GM12878 (cell line): ENCODE results near the gene SEMA3A.

Experiments
- BACH1 ChIP-seq: fragments of 450-650 bp; IDR thresholded peaks from 2 replicates; pipeline ENCODE4 v1.6.1; 2017; ENCODE audit warnings: mild to moderate bottlenecking, borderline replicate concordance
- CEBPB ChIP-seq, 2 experiments: fragments of 150-350 bp in 1 of 2; IDR thresholded peaks; 2 replicates each; pipeline ENCODE4 v1.6.1; 2012 to 2014; ENCODE audit warnings: low read depth in 2 of 2, low read length in 2 of 2, borderline replicate concordance in 1 of 2, inconsistent platforms in 1 of 2
- CTCF ChIP-seq, 3 experiments: IDR thresholded peaks in 2 of 3; conservative IDR thresholded peaks in 1 of 3; 2 replicates each; pipeline ENCODE4 v1.5.1; 2011; ENCODE audit warnings: low read depth in 3 of 3, low read length in 3 of 3, mild to moderate bottlenecking in 3 of 3, control low read depth in 2 of 3, moderate library complexity in 2 of 3, inconsistent platforms in 1 of 3, mixed read lengths in 1 of 3; ENCODE audit not compliant: control insufficient read depth in 2 of 3, insufficient read depth in 1 of 3; ENCODE audit errors: extremely low read depth in 1 of 3
- DPF2 ChIP-seq: fragments of 450-650 bp; IDR thresholded peaks from 2 replicates; pipeline ENCODE4 v1.6.1; 2017; ENCODE audit warnings: mild to moderate bottlenecking
- GATAD2B ChIP-seq: fragments of 450-650 bp; conservative IDR thresholded peaks from 2 replicates; pipeline ENCODE4 v1.6.1; 2017; ENCODE audit warnings: low read depth, mild to moderate bottlenecking, moderate library complexity
- JUND ChIP-seq: IDR thresholded peaks from 2 replicates; pipeline ENCODE4 v1.6.1; 2012; ENCODE audit warnings: low read depth, mild to moderate bottlenecking, low read length, improper control_type of control experiment, moderate library complexity
- MXI1 ChIP-seq: fragments of 150-350 bp; IDR thresholded peaks from 2 replicates; pipeline ENCODE4 v1.6.1; 2011; ENCODE audit warnings: low read depth, mild to moderate bottlenecking, inconsistent platforms, low read length, improper control_type of control experiment
- POLR2A ChIP-seq: IDR thresholded peaks from 2 replicates; pipeline ENCODE4 v1.6.1; 2011; ENCODE audit warnings: low read depth, mild to moderate bottlenecking, low read length
- USF1 ChIP-seq: IDR thresholded peaks from 2 replicates; pipeline ENCODE4 v1.6.1; 2011; ENCODE audit warnings: borderline replicate concordance, low read depth, mild to moderate bottlenecking, moderate library complexity, mixed read lengths, low read length; ENCODE audit not compliant: insufficient read depth; ENCODE audit errors: extremely low read length
- USF2 ChIP-seq: IDR thresholded peaks from 2 replicates; pipeline ENCODE4 v1.6.1; 2011; ENCODE audit warnings: low read depth, low read length, improper control_type of control experiment, borderline replicate concordance
- YBX1 ChIP-seq: fragments of 450-650 bp; IDR thresholded peaks from 2 replicates; pipeline ENCODE4 v1.6.1; 2016; ENCODE audit warnings: antibody characterized with exemption
- YY1 ChIP-seq: IDR thresholded peaks from 2 replicates; pipeline ENCODE4 v1.6.1; 2011; ENCODE audit warnings: low read depth, mild to moderate bottlenecking, low read length
- ZBTB4 ChIP-seq: fragments of 450-650 bp; formaldehyde crosslinking; IDR thresholded peaks from 2 replicates; pipeline ENCODE4 v1.4.0; 2022; ENCODE audit warnings: mild to moderate bottlenecking, moderate library complexity
- ZSCAN29 ChIP-seq: fragments of 450-650 bp; IDR thresholded peaks from 2 replicates; pipeline ENCODE4 v1.6.1; 2017; ENCODE audit warnings: mild to moderate bottlenecking, moderate library complexity

GRCh38 chr7:83964318-83964717 lies 230.3 kb downstream of the SEMA3A start:
- TF ChIP-seq JUND (no peak), POLR2A (no peak), CTCF (IDR thresholded peaks at IDR 0.05 in 2 of 3, conservative IDR thresholded peaks at IDR 0.05 in 1 of 3; ENCODE audit: control insufficient read depth in 2 of 3, extremely low read depth in 1 of 3, insufficient read depth in 1 of 3, low read depth in 3 of 3, low read length in 3 of 3) (no peak), USF1 (no peak), YY1 (no peak), MXI1 (no peak), YBX1 (no peak), GATAD2B (no peak), BACH1 (no peak), USF2 (no peak), DPF2 (no peak), ZBTB4 (CRISPR knock-in tag) (no peak), CEBPB (IDR thresholded peaks at IDR 0.05; ENCODE audit: borderline replicate concordance in 1 of 2, low read depth in 2 of 2, low read length in 2 of 2) (no peak), ZSCAN29 (no peak)
